Lower lobe of right lung (tissue), 2 donors: ENCODE data around the gene STK32B. TPM values are rescaled to one million over a fixed set of nuclear protein-coding genes. Genes with fewer than 3 reads are reported as not detected.

Experiments used
- ATAC-seq, 2 donors: fragments of 200-7000 bp; cut with Tn5 transposase; one replicate each; pipeline ENCODE4 v1.9.1; 2020 to 2022; ENCODE audit warnings: mild to moderate bottlenecking in 2 of 2, moderate library complexity in 2 of 2
- DNase-seq: peaks from one replicate; pipeline ENCODE4 v3.0.0-alpha.2; 2020
- H3K27ac ChIP-seq: fragments of 200-600 bp; one replicate; pipeline ENCODE4 v1.8.0; 2022
- H3K27me3 ChIP-seq: fragments of 200-600 bp; one replicate; pipeline ENCODE4 v1.8.0; 2022; ENCODE audit warnings: low read depth
- H3K36me3 ChIP-seq: fragments of 200-600 bp; one replicate; pipeline ENCODE4 v1.8.0; 2022; ENCODE audit warnings: mild to moderate bottlenecking
- H3K4me1 ChIP-seq: fragments of 200-600 bp; one replicate; pipeline ENCODE4 v1.8.0; 2022
- H3K4me3 ChIP-seq: fragments of 200-600 bp; one replicate; pipeline ENCODE4 v1.8.0; 2022; ENCODE audit warnings: mild to moderate bottlenecking
- H3K9me3 ChIP-seq: fragments of 200-600 bp; one replicate; pipeline ENCODE4 v1.8.0; 2022
- intact Hi-C: fragments of 100-400 bp; cut with DNase I; formaldehyde crosslinking; loops from one replicate; pipeline ENCODE4 v1.11.0; 2022
- total RNA-seq: library from RNA; stranded (reverse); fragmentation: NEBNext Ultra II Directional; extraction: Animal tissue kit (Norgen Biotek cat#: 25700); gene quantifications from one replicate; pipeline ENCODE4 v1.2.1, GENCODE V29; 2021
- TF ChIP-seq, protein P1 (sequence below): fragments of 200-600 bp; IDR thresholded peaks from one replicate; pipeline ENCODE4 v1.8.0; 2022; ENCODE audit warnings: antibody characterized with exemption, mild to moderate bottlenecking
- donor health status: DM: no; HTN: yes; CAD: no; lungs with severe emphysema.

Gene STK32B
- total RNA-seq, 1 donor from 2014 or later, result 1.3 TPM

DNA sequence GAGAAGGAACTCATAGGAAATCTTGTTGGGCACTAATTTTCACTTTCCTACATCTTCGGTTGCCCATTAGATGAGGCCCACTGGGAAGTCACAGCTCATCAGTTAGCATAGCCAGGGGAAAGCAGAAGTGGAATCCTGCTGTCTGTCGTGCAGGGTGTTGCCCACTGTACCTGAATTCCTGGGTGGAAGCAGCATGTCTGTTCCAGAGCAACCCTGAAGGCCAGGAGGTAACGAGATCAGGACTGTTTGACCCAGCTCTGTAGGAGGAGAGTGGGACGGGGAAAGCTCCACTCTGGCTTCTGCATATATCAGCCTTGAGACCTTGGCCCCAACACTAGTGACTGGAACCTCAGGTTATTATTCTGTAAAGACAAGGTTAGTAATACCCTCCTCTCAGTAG, 361.0 kb downstream of the STK32B start:
- intact Hi-C loops, result no loop called here
- DNase-seq (no peak), ATAC-seq (no peak)
- Histone ChIP-seq H3K27ac (no peak overlapping the region), H3K36me3 (no peaks in the 10 kb centered on the region), H3K4me1 (no peaks in the 10 kb centered on the region), H3K27me3 (no peaks in the 10 kb centered on the region), H3K9me3 (peaks cover 5% of the 10 kb centered on the region), H3K4me3 (no peak overlapping the region)
- TF ChIP-seq, protein P1, sequence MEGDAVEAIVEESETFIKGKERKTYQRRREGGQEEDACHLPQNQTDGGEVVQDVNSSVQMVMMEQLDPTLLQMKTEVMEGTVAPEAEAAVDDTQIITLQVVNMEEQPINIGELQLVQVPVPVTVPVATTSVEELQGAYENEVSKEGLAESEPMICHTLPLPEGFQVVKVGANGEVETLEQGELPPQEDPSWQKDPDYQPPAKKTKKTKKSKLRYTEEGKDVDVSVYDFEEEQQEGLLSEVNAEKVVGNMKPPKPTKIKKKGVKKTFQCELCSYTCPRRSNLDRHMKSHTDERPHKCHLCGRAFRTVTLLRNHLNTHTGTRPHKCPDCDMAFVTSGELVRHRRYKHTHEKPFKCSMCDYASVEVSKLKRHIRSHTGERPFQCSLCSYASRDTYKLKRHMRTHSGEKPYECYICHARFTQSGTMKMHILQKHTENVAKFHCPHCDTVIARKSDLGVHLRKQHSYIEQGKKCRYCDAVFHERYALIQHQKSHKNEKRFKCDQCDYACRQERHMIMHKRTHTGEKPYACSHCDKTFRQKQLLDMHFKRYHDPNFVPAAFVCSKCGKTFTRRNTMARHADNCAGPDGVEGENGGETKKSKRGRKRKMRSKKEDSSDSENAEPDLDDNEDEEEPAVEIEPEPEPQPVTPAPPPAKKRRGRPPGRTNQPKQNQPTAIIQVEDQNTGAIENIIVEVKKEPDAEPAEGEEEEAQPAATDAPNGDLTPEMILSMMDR, result no peak

DNA sequence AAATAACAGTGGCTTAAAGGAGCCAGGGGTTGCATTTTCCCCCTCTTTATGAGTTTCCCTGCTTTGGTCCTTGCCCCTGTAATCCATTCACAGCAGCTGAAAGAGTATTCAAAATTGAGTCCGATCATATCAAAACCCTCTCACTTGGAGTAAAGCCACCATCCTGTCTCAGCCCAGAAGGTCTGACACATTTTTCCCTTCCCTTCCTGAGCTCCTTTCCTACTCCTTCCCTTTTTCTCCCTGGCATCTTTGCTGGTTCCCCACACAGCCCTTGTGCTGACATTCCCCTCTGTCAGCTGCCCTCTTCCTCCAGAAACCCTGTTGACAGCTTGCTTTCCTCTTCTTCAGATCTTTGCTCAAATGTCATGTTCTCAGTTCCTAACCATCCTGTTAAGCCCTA, 361.5 kb downstream of the STK32B start:
- TF ChIP-seq, protein P1, result no peak
- H3K4me1 ChIP-seq, result no peaks in the 10 kb centered on the region
- DNase-seq (no peak), ATAC-seq (no peak)
- H3K4me3 ChIP-seq, result no peak overlapping the region
- peaks cover 5% of the 10 kb centered on the region for H3K9me3 ChIP-seq
- intact Hi-C loops, result no loop called here
- no peak overlapping the region for H3K27ac ChIP-seq
- no peaks in the 10 kb centered on the region for H3K36me3 ChIP-seq
- H3K27me3 ChIP-seq, result no peaks in the 10 kb centered on the region

DNA sequence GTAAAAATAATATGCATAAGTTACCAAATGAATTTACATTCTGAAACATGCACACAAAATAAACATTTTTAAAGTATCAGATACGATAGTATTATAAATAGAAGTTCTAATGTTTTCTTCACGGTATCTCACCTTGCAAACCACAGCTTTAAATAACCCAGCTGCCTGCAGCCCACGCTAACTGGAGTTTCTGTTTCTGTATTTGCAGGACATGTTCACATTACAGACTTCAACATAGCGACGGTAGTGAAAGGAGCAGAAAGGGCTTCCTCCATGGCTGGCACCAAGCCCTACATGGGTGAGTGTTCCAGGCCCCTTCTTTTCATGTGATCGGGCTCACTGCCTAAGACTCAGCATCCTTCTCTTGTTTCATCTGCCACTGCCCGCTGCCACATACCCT, 365.4 kb downstream of the STK32B start:
- DNase-seq, result no peak
- Histone ChIP-seq H3K27me3 (no peaks in the 10 kb centered on the region), H3K4me3 (no peak overlapping the region), H3K36me3 (no peaks in the 10 kb centered on the region), H3K9me3 (peaks cover 5% of the 10 kb centered on the region), H3K4me1 (no peaks in the 10 kb centered on the region), H3K27ac (no peak overlapping the region)
- intact Hi-C loops, result no loop called here
- no peak for ATAC-seq
- TF ChIP-seq, protein P1, result no peak

DNA sequence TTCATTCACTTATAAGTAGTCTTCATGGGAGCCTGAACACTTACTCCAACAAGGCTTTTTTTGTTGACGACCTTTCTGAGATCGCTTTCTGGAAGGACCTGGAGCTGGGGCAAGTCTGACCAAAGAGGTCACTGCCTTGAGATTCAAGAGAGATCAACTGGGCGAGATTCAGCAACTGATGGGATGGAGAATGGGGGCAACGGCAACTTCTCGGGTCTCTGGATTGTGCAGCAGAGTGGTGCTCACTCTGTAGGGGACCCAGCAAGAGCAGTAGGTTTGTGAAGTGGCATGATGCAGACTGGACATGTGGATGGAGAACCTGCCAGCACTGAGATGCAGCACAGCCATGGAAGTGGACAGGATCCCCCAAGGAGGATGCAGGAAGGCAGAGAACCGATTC, 369.0 kb downstream of the STK32B start:
- Histone ChIP-seq H3K36me3 (no peaks in the 10 kb centered on the region), H3K4me3 (no peak overlapping the region), H3K4me1 (no peaks in the 10 kb centered on the region), H3K27me3 (no peaks in the 10 kb centered on the region), H3K27ac (no peak overlapping the region), H3K9me3 (peaks cover 5% of the 10 kb centered on the region)
- TF ChIP-seq, protein P1, result no peak
- ATAC-seq, result no peak
- DNase-seq, result no peak
- intact Hi-C loops, result no loop called here

DNA sequence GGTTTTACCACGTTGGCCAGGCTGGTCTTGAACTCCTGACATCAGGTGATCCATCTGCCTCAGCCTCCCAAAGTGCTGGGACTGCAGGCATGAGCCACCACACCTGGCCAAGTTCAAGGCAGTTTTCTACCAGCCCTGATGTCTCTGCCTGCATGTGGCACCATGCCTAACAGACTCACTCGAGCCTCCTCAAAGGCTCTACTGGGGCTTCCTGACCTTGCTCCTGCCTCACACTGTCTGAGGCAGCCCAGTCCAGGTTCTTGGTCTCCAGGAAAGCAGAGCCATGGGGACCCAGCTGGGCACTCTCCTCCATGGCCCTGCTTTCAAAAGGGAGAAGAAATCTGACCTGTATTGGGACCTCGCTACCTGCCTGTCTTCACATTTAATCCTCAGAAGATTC, 370.1 kb downstream of the STK32B start:
- intact Hi-C loops, result no loop called here
- peaks cover 5% of the 10 kb centered on the region for H3K9me3 ChIP-seq
- ATAC-seq, result no peak
- H3K27me3 ChIP-seq, result no peaks in the 10 kb centered on the region
- H3K4me3 ChIP-seq, result no peak overlapping the region
- H3K4me1 ChIP-seq, result no peaks in the 10 kb centered on the region
- no peak for DNase-seq
- no peaks in the 10 kb centered on the region for H3K36me3 ChIP-seq
- TF ChIP-seq, protein P1, result no peak
- H3K27ac ChIP-seq, result no peak overlapping the region

DNA sequence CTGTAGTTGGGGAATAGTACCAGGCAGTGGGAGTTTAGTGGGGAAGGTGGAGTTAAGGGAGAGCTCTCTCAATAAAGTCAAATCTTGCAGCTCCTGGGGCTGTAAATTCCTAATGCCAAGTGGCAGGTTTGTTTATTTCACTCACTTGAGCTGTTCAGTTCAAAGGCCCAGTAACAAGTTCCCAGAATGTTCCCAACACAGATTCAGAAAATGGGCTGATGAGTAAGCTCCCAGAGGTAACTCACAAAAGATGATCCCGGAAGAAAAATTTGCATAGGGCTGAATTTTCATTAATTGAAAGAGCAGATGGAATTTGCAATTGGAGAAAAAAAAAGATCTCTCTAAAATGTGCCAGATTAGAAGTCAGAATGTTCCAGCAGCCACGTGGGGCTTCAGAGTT, 370.9 kb downstream of the STK32B start:
- intact Hi-C loops, result no loop called here
- ATAC-seq, result no peak
- TF ChIP-seq, protein P1, result no peak
- Histone ChIP-seq H3K36me3 (no peaks in the 10 kb centered on the region), H3K9me3 (peaks cover under 1% of the 10 kb centered on the region), H3K27ac (no peak overlapping the region), H3K27me3 (no peaks in the 10 kb centered on the region), H3K4me3 (no peak overlapping the region), H3K4me1 (no peaks in the 10 kb centered on the region)
- DNase-seq, result no peak
